HG02759 (cell line): ENCODE results near the gene C1QL2.
A peak's percentile ranks its signal among the peaks of the same experiment; 100 is the strongest.

Experiments used
- ATAC-seq: cut with Tn5 transposase; IDR thresholded peaks from one replicate; pipeline ENCODE4 v1.9.1; 2021; ENCODE audit warnings: mild to moderate bottlenecking, moderate library complexity; ENCODE audit not compliant: unreplicated experiment

Gene C1QL2

GRCh38 chr2:119179991-119180390, 21.4 kb upstream of the C1QL2 start:
- ATAC-seq: no peak

- no peak for ATAC-seq
These were observed 20.7 kb upstream of the C1QL2 start for GRCh38 chr2:119179202-119179601.

GRCh38 chr2:119178776-119179175, 20.2 kb upstream of the C1QL2 start:
- no peak for ATAC-seq

- no peak for ATAC-seq
These were observed 19.3 kb upstream of the C1QL2 start for GRCh38 chr2:119177838-119178190.

GRCh38 chr2:119177171-119177837, 18.8 kb upstream of the C1QL2 start:
- ATAC-seq: no peak

- no peak for ATAC-seq
These were observed 17.0 kb upstream of the C1QL2 start for GRCh38 chr2:119175517-119175916.

GRCh38 chr2:119174993-119175347, 16.4 kb upstream of the C1QL2 start:
- no peak for ATAC-seq

- ATAC-seq: peak; percentile 78
These were observed 15.9 kb upstream of the C1QL2 start for GRCh38 chr2:119174216-119174992.

- no peak for ATAC-seq
These were observed 15.1 kb upstream of the C1QL2 start for GRCh38 chr2:119173556-119174060.

- ATAC-seq: no peak
These were observed 12.0 kb upstream of the C1QL2 start for GRCh38 chr2:119170504-119170903.

- ATAC-seq: no peak
These were observed 11.2 kb upstream of the C1QL2 start for GRCh38 chr2:119169717-119170116.

GRCh38 chr2:119160361-119160990, 1.9 kb upstream of the C1QL2 start:
- ATAC-seq: no peak

- no peak for ATAC-seq
These were observed 570 bp downstream of the C1QL2 start for GRCh38 chr2:119157850-119158511.

- ATAC-seq: no peak
These were observed 1.4 kb downstream of the C1QL2 start for GRCh38 chr2:119156891-119157773.

GRCh38 chr2:119156105-119156890, 2.3 kb downstream of the C1QL2 start:
- ATAC-seq: no peak

GRCh38 chr2:119155633-119156032, 2.9 kb downstream of the C1QL2 start:
- no peak for ATAC-seq

- no peak for ATAC-seq
These were observed 4.5 kb downstream of the C1QL2 start for GRCh38 chr2:119154076-119154475.

- ATAC-seq: no peak
These were observed 8.9 kb downstream of the C1QL2 start for GRCh38 chr2:119149611-119150010.
